ENCODE data around the gene LIMS1. TPM values are rescaled to one million over a fixed set of nuclear protein-coding genes. Genes with fewer than 3 reads are reported as not detected.
A peak's percentile ranks its signal among the peaks of the same experiment; 100 is the strongest.
"Not testable (repeated sequence)": the region's sequence is repeated elsewhere in the genome, so short reads cannot be mapped to it uniquely, and the experiment has no call there.

Gene LIMS1
- total and polyA plus RNA-seq, 5 donors, result 21.4 to 65.6 (median 55.1) TPM

DNA sequence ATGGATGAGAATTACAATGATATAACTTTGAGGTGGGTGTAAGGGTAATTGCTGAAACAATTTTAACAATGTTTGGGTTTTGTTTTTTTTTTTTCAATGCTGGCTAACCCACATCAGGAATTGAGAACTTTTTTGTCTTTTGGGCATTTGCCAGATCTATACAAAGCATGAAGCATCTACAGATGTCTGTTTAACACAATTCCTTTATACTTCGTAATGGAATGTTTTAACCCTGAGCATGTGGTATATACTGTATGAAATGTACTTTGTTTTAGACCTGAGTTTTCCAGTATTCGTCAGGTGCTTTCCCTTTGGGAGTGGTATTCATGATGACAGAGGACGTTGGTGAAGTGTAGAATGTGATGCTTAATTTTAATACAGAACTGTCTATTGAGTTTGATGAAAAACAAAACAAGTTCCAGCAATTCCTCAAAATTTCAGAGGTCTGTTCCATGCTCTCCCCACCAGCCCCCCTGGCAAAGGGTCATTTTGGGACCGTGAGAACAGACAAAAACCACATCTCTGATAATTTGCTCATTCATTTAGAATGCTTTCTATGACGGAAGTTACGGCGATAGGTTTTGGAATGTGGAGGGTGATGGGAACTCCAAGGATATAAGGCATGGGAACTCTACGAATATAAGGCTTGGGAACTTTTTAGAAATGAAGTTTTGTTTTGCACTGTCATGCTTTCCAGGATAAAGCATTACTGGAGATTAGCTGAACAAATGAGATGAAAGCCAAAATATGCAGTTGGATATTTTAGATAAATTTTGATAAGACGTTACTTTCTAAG lies 14.1 kb downstream of the LIMS1 start:
- peaks cover 5% of the 10 kb centered on the region for H3K4me1 ChIP-seq (ENCODE audit: control insufficient read depth, insufficient read depth, low read length)
- intact Hi-C loops (cut with DNase I), result no loop called here
- H3K27ac ChIP-seq (ENCODE audit: low read length), result no peak overlapping the region
- 48% methylated on average over 9 of the region's 9 CpGs for WGBS
- H3K9me3 ChIP-seq (ENCODE audit: control insufficient read depth, low read length), result no peaks in the 10 kb centered on the region
- no peak for ATAC-seq
- no peaks in the 10 kb centered on the region for H3K27me3 ChIP-seq (ENCODE audit: control insufficient read depth, insufficient read depth)
- no peak for DNase-seq
- H3K4me3 ChIP-seq (ENCODE audit: low read length), result no peak overlapping the region

DNA sequence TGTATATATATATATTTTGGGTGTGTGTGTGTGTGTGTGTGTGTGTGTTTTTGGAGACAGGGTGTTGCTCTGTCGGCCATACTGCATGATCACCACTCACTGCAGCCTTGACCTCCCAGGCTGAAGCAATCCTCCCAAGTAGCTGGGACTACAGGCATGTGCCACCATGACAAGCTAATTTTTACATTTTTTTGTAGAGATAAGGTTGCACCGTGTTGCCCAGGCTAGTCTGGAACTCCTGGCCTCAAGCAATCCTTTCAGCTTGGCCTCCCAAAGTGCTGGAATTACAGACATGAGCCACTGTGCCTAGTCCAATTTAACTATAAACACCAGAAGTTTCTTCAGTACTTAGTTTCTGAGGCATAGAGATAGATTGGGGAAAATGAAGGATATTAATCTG lies 18.3 kb downstream of the LIMS1 start:
- ATAC-seq, result no peak
- Histone ChIP-seq H3K27ac (ENCODE audit: low read length) (no peak overlapping the region), H3K4me3 (ENCODE audit: low read length) (no peak overlapping the region), H3K4me1 (ENCODE audit: control insufficient read depth, insufficient read depth, low read length) (peaks cover 21% of the 10 kb centered on the region), H3K27me3 (ENCODE audit: control insufficient read depth, insufficient read depth) (no peaks in the 10 kb centered on the region), H3K9me3 (ENCODE audit: control insufficient read depth, low read length) (no peaks in the 10 kb centered on the region)
- intact Hi-C loops (cut with DNase I), result no loop called here
- 65% methylated on average over 2 of the region's 2 CpGs for WGBS
- DNase-seq, result no peak

DNA sequence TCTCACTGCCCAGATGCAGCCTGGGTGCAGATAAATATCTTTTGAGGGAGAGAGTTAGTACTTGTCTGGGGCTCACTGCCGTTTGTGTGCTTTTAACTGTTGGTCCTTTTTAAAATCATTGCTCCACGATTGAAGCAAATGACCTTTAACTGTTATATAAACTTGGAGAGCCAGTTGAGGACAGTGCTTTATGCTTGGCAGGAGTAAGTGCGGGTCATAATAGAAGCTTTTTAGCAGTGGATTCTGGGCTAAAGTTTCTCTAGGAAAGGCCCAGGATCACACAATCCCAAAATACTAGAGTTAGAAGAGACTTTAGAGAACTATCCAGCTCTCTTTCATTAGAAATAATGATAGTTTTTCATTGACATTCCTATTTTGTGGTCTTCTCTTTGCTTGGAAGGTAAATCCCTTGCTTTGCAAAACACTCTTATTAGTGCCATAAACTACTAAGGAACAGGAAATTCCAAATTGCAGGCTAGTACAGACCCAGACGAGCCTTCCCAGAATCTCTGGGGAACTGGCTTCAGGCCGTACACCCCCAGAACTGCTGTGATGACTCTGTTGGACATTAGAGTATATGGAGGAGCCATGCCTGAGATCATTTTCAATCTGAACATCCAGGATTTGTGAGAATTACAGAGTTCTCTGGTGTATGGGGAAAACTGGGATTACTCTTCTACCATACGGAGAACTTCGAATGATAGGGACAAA lies 19.1 kb downstream of the LIMS1 start:
- peaks cover 21% of the 10 kb centered on the region for H3K4me1 ChIP-seq (ENCODE audit: control insufficient read depth, insufficient read depth, low read length)

DNA sequence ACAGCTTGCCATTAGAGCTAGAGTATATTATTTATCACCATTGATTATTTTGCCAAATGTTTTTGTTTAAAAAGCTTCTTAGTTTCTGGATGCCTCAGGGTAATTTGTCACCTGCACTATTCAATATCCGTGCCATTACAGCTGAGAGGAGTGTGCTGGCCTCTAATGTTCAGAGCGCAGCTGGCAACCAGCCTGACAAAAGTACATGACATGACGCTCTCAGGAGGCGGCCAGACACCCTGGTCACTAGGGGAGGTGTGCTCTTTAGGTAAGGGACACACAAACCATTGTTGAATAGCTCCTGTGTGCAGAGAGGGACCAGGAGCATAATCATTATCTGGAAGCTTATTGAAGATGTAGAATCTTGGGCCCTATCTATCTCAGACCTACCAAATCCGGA lies 20.3 kb downstream of the LIMS1 start:
- Histone ChIP-seq H3K4me3 (ENCODE audit: low read length) (no peak overlapping the region), H3K27me3 (ENCODE audit: control insufficient read depth, insufficient read depth) (no peaks in the 10 kb centered on the region), H3K27ac (ENCODE audit: low read length) (peak overlapping the region; percentile 70), H3K4me1 (ENCODE audit: control insufficient read depth, insufficient read depth, low read length) (peaks cover 21% of the 10 kb centered on the region), H3K9me3 (ENCODE audit: control insufficient read depth, low read length) (no peaks in the 10 kb centered on the region)
- intact Hi-C loops (cut with DNase I), result no loop called here
- peak; percentile 76 to 81 for ATAC-seq
- DNase-seq, result peak; percentile 37 to 79 (median 67)
- 59% methylated on average over 5 of the region's 5 CpGs for WGBS

More for the DNA sequence above, 19.1 kb downstream of the LIMS1 start:
- ATAC-seq, result peak; percentile 64 to 83
- Histone ChIP-seq H3K9me3 (ENCODE audit: control insufficient read depth, low read length) (no peaks in the 10 kb centered on the region), H3K27me3 (ENCODE audit: control insufficient read depth, insufficient read depth) (no peaks in the 10 kb centered on the region), H3K27ac (ENCODE audit: low read length) (peak overlapping the region; percentile 88), H3K4me3 (ENCODE audit: low read length) (no peak overlapping the region)
- intact Hi-C loops (cut with DNase I), result no loop called here
- 40% methylated on average over 7 of the region's 7 CpGs for WGBS
- DNase-seq, result no peak

DNA sequence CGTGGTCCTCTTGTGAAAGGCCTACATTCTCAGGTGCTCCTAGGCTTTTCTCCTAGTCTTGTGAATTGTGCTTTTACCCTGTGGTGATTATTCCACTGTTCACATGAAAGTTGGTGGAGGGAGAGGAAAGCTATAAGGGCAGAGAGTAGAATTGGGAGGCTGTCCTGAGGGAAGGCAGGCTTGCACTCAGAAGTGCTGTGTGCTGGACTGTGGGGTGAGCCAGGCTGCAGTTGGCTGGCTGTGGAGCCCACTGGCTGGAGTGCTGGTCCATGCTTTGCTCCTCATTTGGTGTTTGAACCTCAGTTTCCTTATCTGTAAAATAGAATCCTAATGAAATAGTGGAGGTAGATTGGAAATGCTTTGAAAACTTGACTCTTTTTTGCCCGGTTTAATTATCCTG lies 21.3 kb downstream of the LIMS1 start:
- H3K27me3 ChIP-seq (ENCODE audit: control insufficient read depth, insufficient read depth), result no peaks in the 10 kb centered on the region
- no peaks in the 10 kb centered on the region for H3K9me3 ChIP-seq (ENCODE audit: control insufficient read depth, low read length)
- H3K4me3 ChIP-seq (ENCODE audit: low read length), result no peak overlapping the region
- peaks cover 28% of the 10 kb centered on the region for H3K4me1 ChIP-seq (ENCODE audit: control insufficient read depth, insufficient read depth, low read length)
- peak in 1 of 2 donors; percentile 31 for ATAC-seq
- intact Hi-C loops (cut with DNase I), result no loop called here
- 93% methylated on average over 2 of the region's 2 CpGs for WGBS
- peak overlapping the region; percentile 70 for H3K27ac ChIP-seq (ENCODE audit: low read length)
- DNase-seq, result no peak

DNA sequence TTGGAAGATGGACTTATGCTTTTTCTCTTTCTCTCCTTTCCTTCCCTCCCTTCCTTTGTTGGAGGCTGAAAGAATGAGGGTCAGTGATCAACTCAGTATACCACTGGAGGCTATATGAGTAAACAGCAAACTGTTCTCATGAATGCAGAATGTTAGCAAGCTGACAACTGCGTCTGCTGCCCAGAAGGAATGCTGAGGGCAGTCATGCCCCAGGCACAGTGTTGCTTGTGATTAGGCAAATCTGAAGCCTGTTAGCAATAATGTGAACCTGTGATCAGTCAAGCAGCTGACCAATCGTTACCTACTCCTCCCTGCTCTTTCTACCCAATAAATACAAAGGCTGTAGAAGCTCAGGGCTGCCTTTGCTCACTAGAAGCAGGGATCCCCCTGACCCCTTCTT lies 22.3 kb downstream of the LIMS1 start:
- Histone ChIP-seq H3K27ac (ENCODE audit: low read length) (peak overlapping the region; percentile 30), H3K4me1 (ENCODE audit: control insufficient read depth, insufficient read depth, low read length) (peaks cover 29% of the 10 kb centered on the region)
- intact Hi-C loops (cut with DNase I); H3K27me3 ChIP-seq (ENCODE audit: control insufficient read depth, insufficient read depth); H3K9me3 ChIP-seq (ENCODE audit: control insufficient read depth, low read length); DNase-seq; ATAC-seq; H3K4me3 ChIP-seq (ENCODE audit: low read length): not testable (repeated sequence)
- WGBS, result 68% methylated on average over 2 of the region's 2 CpGs

DNA sequence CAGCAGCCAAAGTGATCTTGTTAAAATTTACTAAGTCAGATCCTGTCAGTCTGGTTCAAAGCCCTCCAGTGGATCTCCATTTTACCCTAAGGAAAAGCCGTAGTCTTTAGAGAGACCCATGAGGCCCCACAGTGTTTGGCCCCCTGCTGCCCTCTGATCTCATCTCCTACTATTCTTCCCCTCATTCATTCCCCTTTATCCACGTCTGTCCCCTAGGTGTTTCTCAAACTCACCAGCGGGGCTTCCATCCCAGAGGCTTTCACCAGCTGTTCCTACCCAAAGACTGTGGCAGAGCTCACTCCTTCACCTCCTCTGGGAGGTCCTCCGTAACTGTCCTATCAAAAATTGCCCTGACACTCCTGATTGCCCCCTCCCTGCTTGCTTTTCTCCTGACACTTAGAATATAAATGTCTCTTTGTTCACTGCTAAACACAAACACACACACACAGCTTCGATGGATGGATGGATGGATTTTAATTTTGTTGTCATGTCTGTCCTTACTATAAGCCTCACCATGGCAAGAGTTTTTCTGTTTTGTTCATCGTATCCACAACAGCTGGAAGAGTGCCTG lies 26.1 kb downstream of the LIMS1 start:
- no peak overlapping the region for H3K4me3 ChIP-seq (ENCODE audit: low read length)
- H3K4me1 ChIP-seq (ENCODE audit: control insufficient read depth, insufficient read depth, low read length), result peaks cover 17% of the 10 kb centered on the region
- no peaks in the 10 kb centered on the region for H3K9me3 ChIP-seq (ENCODE audit: control insufficient read depth, low read length)
- ATAC-seq (peak in 1 of 2 donors; percentile 12), DNase-seq (no peak)
- intact Hi-C loops (cut with DNase I), result no loop called here
- 61% methylated on average over 6 of the region's 6 CpGs for WGBS
- H3K27me3 ChIP-seq (ENCODE audit: control insufficient read depth, insufficient read depth), result no peaks in the 10 kb centered on the region
- H3K27ac ChIP-seq (ENCODE audit: low read length), result peak overlapping the region; percentile 72

DNA sequence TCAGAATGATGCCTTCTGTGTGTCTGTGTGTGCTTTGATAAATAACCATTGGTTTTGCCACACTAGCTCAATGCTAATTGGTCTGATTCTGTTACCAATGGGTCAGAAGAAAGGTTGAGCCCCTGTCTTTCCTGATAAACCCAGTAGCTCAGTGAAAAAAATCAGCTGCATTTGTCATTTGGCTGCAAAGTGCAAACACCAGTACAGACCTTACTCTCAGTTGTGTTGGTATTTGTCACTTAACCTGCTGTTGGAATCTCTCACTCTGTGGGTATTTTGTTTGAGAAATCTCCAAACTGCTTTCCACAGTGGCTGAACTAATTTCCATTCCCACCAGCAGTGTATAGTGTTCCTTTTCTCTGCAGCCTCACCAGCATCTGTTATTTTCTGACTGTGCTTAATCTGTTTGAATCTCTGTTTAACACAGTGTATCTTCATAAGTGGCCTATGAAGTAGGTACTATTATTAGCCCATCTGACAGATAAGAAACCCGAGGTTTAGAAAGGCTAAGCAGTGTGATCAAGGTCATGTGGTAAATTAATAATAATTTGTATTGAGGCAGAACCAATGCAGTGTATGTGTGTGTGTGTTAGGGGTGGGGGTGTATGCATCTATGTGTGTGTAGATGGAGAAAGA lies 26.7 kb downstream of the LIMS1 start:
- intact Hi-C loops (cut with DNase I), result no loop called here
- H3K4me3 ChIP-seq (ENCODE audit: low read length), result no peak overlapping the region
- no peaks in the 10 kb centered on the region for H3K9me3 ChIP-seq (ENCODE audit: control insufficient read depth, low read length)
- DNase-seq (no peak), ATAC-seq (peak; percentile 8 to 34)
- WGBS, result 21% methylated on average over 1 of the region's 1 CpG
- no peaks in the 10 kb centered on the region for H3K27me3 ChIP-seq (ENCODE audit: control insufficient read depth, insufficient read depth)
- H3K27ac ChIP-seq (ENCODE audit: low read length), result peak overlapping the region; percentile 83
- H3K4me1 ChIP-seq (ENCODE audit: control insufficient read depth, insufficient read depth, low read length), result peaks cover 18% of the 10 kb centered on the region

DNA sequence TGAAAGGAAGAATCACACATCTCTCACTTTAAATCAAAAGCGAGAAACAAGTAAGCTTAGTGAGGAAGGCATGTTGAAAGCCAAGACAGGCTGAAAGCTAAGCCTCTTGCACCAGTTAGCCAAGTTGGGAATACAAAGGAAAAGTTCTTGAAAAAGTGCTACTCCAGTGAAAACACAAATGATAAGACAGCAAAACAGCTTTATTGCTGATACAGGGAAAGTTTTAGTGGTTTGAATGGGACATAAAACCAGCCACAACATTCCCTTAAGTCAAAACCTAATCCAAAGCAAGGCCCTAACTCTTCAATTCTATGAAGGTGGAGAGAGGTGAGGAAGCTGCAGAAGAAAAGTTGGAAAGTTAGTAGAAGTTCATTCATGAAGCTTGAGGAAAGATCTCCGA lies 28.0 kb downstream of the LIMS1 start:
- ATAC-seq (no peak), DNase-seq (no peak)
- H3K9me3 ChIP-seq (ENCODE audit: control insufficient read depth, low read length), result no peaks in the 10 kb centered on the region
- intact Hi-C loops (cut with DNase I), result no loop called here
- 85% methylated on average over 2 of the region's 2 CpGs for WGBS
- no peak overlapping the region for H3K27ac ChIP-seq (ENCODE audit: low read length)
- no peaks in the 10 kb centered on the region for H3K27me3 ChIP-seq (ENCODE audit: control insufficient read depth, insufficient read depth)
- no peak overlapping the region for H3K4me3 ChIP-seq (ENCODE audit: low read length)
- H3K4me1 ChIP-seq (ENCODE audit: control insufficient read depth, insufficient read depth, low read length), result peaks cover 19% of the 10 kb centered on the region

DNA sequence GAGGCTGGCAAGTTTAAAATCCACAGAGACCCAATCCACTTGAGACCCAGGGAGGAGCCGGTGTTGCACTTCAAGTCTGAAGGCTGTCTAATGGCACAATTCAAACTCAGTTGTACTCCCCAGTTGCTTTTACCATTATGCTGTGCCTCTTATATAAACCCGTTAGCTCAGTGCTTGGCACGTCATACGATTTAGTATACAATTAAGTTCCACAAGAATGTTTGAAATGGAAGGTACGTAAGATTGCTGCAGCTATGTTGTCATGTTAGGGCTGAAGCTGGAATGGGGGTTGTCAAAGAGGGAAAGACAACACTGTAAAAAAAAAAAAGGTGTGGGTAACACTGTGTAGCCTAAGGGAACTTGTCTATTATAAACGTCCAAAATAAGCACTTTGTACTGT lies 30.2 kb downstream of the LIMS1 start:
- DNase-seq (no peak), ATAC-seq (no peak)
- WGBS, result 77% methylated on average over 6 of the region's 6 CpGs
- no peaks in the 10 kb centered on the region for H3K27me3 ChIP-seq (ENCODE audit: control insufficient read depth, insufficient read depth)
- intact Hi-C loops (cut with DNase I), result no loop called here
- H3K9me3 ChIP-seq (ENCODE audit: control insufficient read depth, low read length), result no peaks in the 10 kb centered on the region
- peaks cover 19% of the 10 kb centered on the region for H3K4me1 ChIP-seq (ENCODE audit: control insufficient read depth, insufficient read depth, low read length)
- no peak overlapping the region for H3K4me3 ChIP-seq (ENCODE audit: low read length)
- peak overlapping the region; percentile 64 for H3K27ac ChIP-seq (ENCODE audit: low read length)

Measured in right cardiac atrium (tissue), 5 donors.